ENCODE data around the gene DRD3.

DRD3 gene

GRCh38 chr3:114092151-114093015 is 86.5 kb downstream of the DRD3 start:
- Histone ChIP-seq H3K4me1 (ENCODE audit: control insufficient read depth, low read depth, low read length) (peaks cover 5% of the 10 kb centered on the region), H3K36me3 (ENCODE audit: control insufficient read depth, low read depth, low read length) (peaks cover 6% of the 10 kb centered on the region), H3K9ac (ENCODE audit: low read length) (no peak overlapping the region), H3K27me3 (ENCODE audit: control insufficient read depth, insufficient read depth, low read length) (no peaks in the 10 kb centered on the region), H3K9me3 (ENCODE audit: control insufficient read depth, low read depth, low read length) (no peaks in the 10 kb centered on the region), H3K27ac (ENCODE audit: low read length) (no peak overlapping the region), H3K4me3 (ENCODE audit: low read length) (no peak overlapping the region)

- H3K4me3 ChIP-seq (ENCODE audit: low read length) = no peak overlapping the region
- no peaks in the 10 kb centered on the region for H3K9me3 ChIP-seq (ENCODE audit: control insufficient read depth, low read depth, low read length)
- no peaks in the 10 kb centered on the region for H3K4me1 ChIP-seq (ENCODE audit: control insufficient read depth, low read depth, low read length)
- H3K27ac ChIP-seq (ENCODE audit: low read length) = no peak overlapping the region
- peaks cover 29% of the 10 kb centered on the region for H3K36me3 ChIP-seq (ENCODE audit: control insufficient read depth, low read depth, low read length)
- no peaks in the 10 kb centered on the region for H3K27me3 ChIP-seq (ENCODE audit: control insufficient read depth, insufficient read depth, low read length)
- no peak overlapping the region for H3K9ac ChIP-seq (ENCODE audit: low read length)
Observed at GRCh38 chr3:114089675-114090074, 89.2 kb downstream of the DRD3 start.

- Histone ChIP-seq H3K27ac (ENCODE audit: low read length) (no peak overlapping the region), H3K9me3 (ENCODE audit: control insufficient read depth, low read depth, low read length) (no peaks in the 10 kb centered on the region), H3K27me3 (ENCODE audit: control insufficient read depth, insufficient read depth, low read length) (no peaks in the 10 kb centered on the region), H3K36me3 (ENCODE audit: control insufficient read depth, low read depth, low read length) (peaks cover 55% of the 10 kb centered on the region), H3K4me1 (ENCODE audit: control insufficient read depth, low read depth, low read length) (no peaks in the 10 kb centered on the region), H3K9ac (ENCODE audit: low read length) (no peak overlapping the region), H3K4me3 (ENCODE audit: low read length) (no peak overlapping the region)
Observed at GRCh38 chr3:114086356-114086755, 92.5 kb downstream of the DRD3 start.

GRCh38 chr3:114083112-114083511 is 95.7 kb downstream of the DRD3 start:
- Histone ChIP-seq H3K9me3 (ENCODE audit: control insufficient read depth, low read depth, low read length) (no peaks in the 10 kb centered on the region), H3K9ac (ENCODE audit: low read length) (no peak overlapping the region), H3K4me1 (ENCODE audit: control insufficient read depth, low read depth, low read length) (no peaks in the 10 kb centered on the region), H3K27me3 (ENCODE audit: control insufficient read depth, insufficient read depth, low read length) (no peaks in the 10 kb centered on the region), H3K4me3 (ENCODE audit: low read length) (no peak overlapping the region), H3K36me3 (ENCODE audit: control insufficient read depth, low read depth, low read length) (peaks cover 82% of the 10 kb centered on the region), H3K27ac (ENCODE audit: low read length) (no peak overlapping the region)

GRCh38 chr3:114081037-114081436 is 97.8 kb downstream of the DRD3 start:
- H3K36me3 ChIP-seq (ENCODE audit: control insufficient read depth, low read depth, low read length) = peaks cover 83% of the 10 kb centered on the region

GRCh38 chr3:114080201-114080600 is 98.7 kb downstream of the DRD3 start:
- Histone ChIP-seq H3K9ac (ENCODE audit: low read length) (no peak overlapping the region), H3K27ac (ENCODE audit: low read length) (no peak overlapping the region), H3K4me1 (ENCODE audit: control insufficient read depth, low read depth, low read length) (no peaks in the 10 kb centered on the region), H3K4me3 (ENCODE audit: low read length) (no peak overlapping the region), H3K27me3 (ENCODE audit: control insufficient read depth, insufficient read depth, low read length) (no peaks in the 10 kb centered on the region), H3K9me3 (ENCODE audit: control insufficient read depth, low read depth, low read length) (no peaks in the 10 kb centered on the region), H3K36me3 (ENCODE audit: control insufficient read depth, low read depth, low read length) (peaks cover 84% of the 10 kb centered on the region)

More at GRCh38 chr3:114081037-114081436, 97.8 kb downstream of the DRD3 start:
- Histone ChIP-seq H3K4me1 (ENCODE audit: control insufficient read depth, low read depth, low read length) (no peaks in the 10 kb centered on the region), H3K27ac (ENCODE audit: low read length) (no peak overlapping the region), H3K9ac (ENCODE audit: low read length) (no peak overlapping the region), H3K4me3 (ENCODE audit: low read length) (no peak overlapping the region), H3K27me3 (ENCODE audit: control insufficient read depth, insufficient read depth, low read length) (no peaks in the 10 kb centered on the region), H3K9me3 (ENCODE audit: control insufficient read depth, low read depth, low read length) (no peaks in the 10 kb centered on the region)

- no peaks in the 10 kb centered on the region for H3K4me1 ChIP-seq (ENCODE audit: control insufficient read depth, low read depth, low read length)
- H3K9ac ChIP-seq (ENCODE audit: low read length) = no peak overlapping the region
- peaks cover 86% of the 10 kb centered on the region for H3K36me3 ChIP-seq (ENCODE audit: control insufficient read depth, low read depth, low read length)
- H3K27me3 ChIP-seq (ENCODE audit: control insufficient read depth, insufficient read depth, low read length) = no peaks in the 10 kb centered on the region
- no peak overlapping the region for H3K4me3 ChIP-seq (ENCODE audit: low read length)
- no peaks in the 10 kb centered on the region for H3K9me3 ChIP-seq (ENCODE audit: control insufficient read depth, low read depth, low read length)
- H3K27ac ChIP-seq (ENCODE audit: low read length) = no peak overlapping the region
Observed at GRCh38 chr3:114079761-114080160, 99.1 kb downstream of the DRD3 start.

- Histone ChIP-seq H3K36me3 (ENCODE audit: control insufficient read depth, low read depth, low read length) (peaks cover 90% of the 10 kb centered on the region), H3K4me1 (ENCODE audit: control insufficient read depth, low read depth, low read length) (no peaks in the 10 kb centered on the region)
Observed at GRCh38 chr3:114078126-114078525, 100.7 kb downstream of the DRD3 start.

More at GRCh38 chr3:114078126-114078525, 100.7 kb downstream of the DRD3 start:
- H3K27ac ChIP-seq (ENCODE audit: low read length) = no peak overlapping the region
- no peak overlapping the region for H3K9ac ChIP-seq (ENCODE audit: low read length)
- no peaks in the 10 kb centered on the region for H3K27me3 ChIP-seq (ENCODE audit: control insufficient read depth, insufficient read depth, low read length)
- H3K9me3 ChIP-seq (ENCODE audit: control insufficient read depth, low read depth, low read length) = no peaks in the 10 kb centered on the region
- H3K4me3 ChIP-seq (ENCODE audit: low read length) = no peak overlapping the region
